K562 (cell line): ENCODE results near the gene RNF39. TPM values are rescaled to one million over a fixed set of nuclear protein-coding genes. Genes with fewer than 3 reads are reported as not detected.

Experiments
- ATAC-seq: fragments of 200-7000 bp; cut with Tn5 transposase; 3 replicates; pipeline ENCODE4 v1.9.1; 2020; ENCODE audit warnings: moderate library complexity
- BruUV-seq: library from RNA; stranded (reverse); fragments of 400-500 nt; replicated peaks from 2 replicates; lab custom pipeline; 2021; lab: Mats Ljungman, UMichigan
- CTCF ChIA-PET: fragments of 300-600 bp; formaldehyde crosslinking; extraction: SDS; loops from one replicate; lab custom pipeline; 2021; ENCODE audit warnings: low intra/inter-chr PET ratio; lab: Yijun Ruan, JAX
- POLR2A ChIA-PET: fragments of 300-600, 350-650 bp; sonication (Branson Sonifier 250); formaldehyde crosslinking; extraction: SDS; loops from one replicate; lab custom pipeline; 2021; ENCODE audit warnings: antibody characterized with exemption, inconsistent platforms; lab: Yijun Ruan, JAX
- DNase-seq, 4 experiments: peaks; one replicate each; pipeline versions ENCODE4 v3.0.0 to v3.0.0-alpha.2; 2011 to 2018; ENCODE audit warnings: low spot score in 3 of 4, mixed read lengths in 3 of 4; ENCODE audit errors: extremely low read depth in 1 of 4
- FAIRE-seq: peaks from 2 replicates; lab custom pipeline; 2011; peaks lifted over from hg19 to GRCh38; lab: Jason Lieb, UNC
- H2AFZ ChIP-seq: 2 replicates; pipeline ENCODE4 v1.6.0; 2011; ENCODE audit warnings: low read depth, low read length, control low read depth, inconsistent platforms
- H3K27ac ChIP-seq: fragments of 200-600 bp; 3 replicates; pipeline ENCODE4 v1.8.0; 2011; ENCODE audit warnings: low read depth, mild to moderate bottlenecking, control low read depth, inconsistent platforms, low read length, moderate library complexity, mixed read lengths; ENCODE audit errors: extremely low read depth
- H3K27me3 ChIP-seq, 2 experiments: fragments of 300-600 bp in 1 of 2; 2 replicates in 1 of 2; 3 replicates in 1 of 2; pipeline versions ENCODE4 v1.6.0 to v1.8.0; 2011; ENCODE audit warnings: inconsistent platforms in 2 of 2, low read length in 2 of 2, mild to moderate bottlenecking in 1 of 2, mixed read lengths in 1 of 2, moderate library complexity in 1 of 2; ENCODE audit not compliant: control insufficient read depth in 2 of 2, insufficient read depth in 2 of 2
- H3K36me3 ChIP-seq: fragments of 300-600 bp; 3 replicates; pipeline ENCODE4 v1.8.0; 2011; ENCODE audit warnings: mild to moderate bottlenecking, low read length, inconsistent platforms; ENCODE audit not compliant: control insufficient read depth, insufficient read depth
- H3K4me1 ChIP-seq, 2 experiments: fragments of 200-600 bp in 1 of 2; replicated peaks in 1 of 2; 2 replicates in 1 of 2; 3 replicates in 1 of 2; pipeline versions ENCODE4 v1.5.1 to v1.8.0; 2011; ENCODE audit warnings: inconsistent platforms in 2 of 2, low read length in 2 of 2, mild to moderate bottlenecking in 1 of 2, mixed read lengths in 1 of 2, moderate library complexity in 1 of 2; ENCODE audit not compliant: control insufficient read depth in 2 of 2, insufficient read depth in 2 of 2
- H3K4me2 ChIP-seq: 2 replicates; pipeline ENCODE4 v1.6.1; 2011; ENCODE audit warnings: low read length, control low read depth, inconsistent platforms, mixed read lengths; ENCODE audit not compliant: insufficient read depth
- H3K4me3 ChIP-seq: fragments of 200-600 bp; sonication (generic), shearing (Covaris generic); 2 replicates; pipeline ENCODE4 v1.5.1; 2016; ENCODE audit warnings: control low read depth, inconsistent platforms
- H3K79me2 ChIP-seq: fragments of 200-600 bp; 3 replicates; pipeline ENCODE4 v1.8.0; 2011; ENCODE audit warnings: low read length, inconsistent platforms; ENCODE audit not compliant: control insufficient read depth, insufficient read depth
- H3K9ac ChIP-seq, 2 experiments: 2 replicates each; pipeline versions ENCODE4 v1.6.0 to v1.6.1; 2011; ENCODE audit warnings: low read depth in 2 of 2, low read length in 2 of 2, control low read depth in 1 of 2, inconsistent platforms in 1 of 2, mild to moderate bottlenecking in 1 of 2, mixed read lengths in 1 of 2; ENCODE audit not compliant: insufficient read depth in 1 of 2
- H3K9me1 ChIP-seq: one replicate; pipeline ENCODE4 v1.6.0; 2011; ENCODE audit warnings: inconsistent platforms, mild to moderate bottlenecking, low read length, moderate library complexity; ENCODE audit not compliant: control insufficient read depth, insufficient read depth
- H3K9me3 ChIP-seq: replicated peaks from 2 replicates; pipeline ENCODE4 v1.5.1; 2011; ENCODE audit warnings: low read depth, low read length, inconsistent platforms; ENCODE audit not compliant: control insufficient read depth, insufficient read depth
- H4K20me1 ChIP-seq: replicated peaks from 2 replicates; pipeline ENCODE4 v1.6.1; 2011; ENCODE audit warnings: low read length, inconsistent platforms, mixed read lengths; ENCODE audit not compliant: control insufficient read depth, insufficient read depth
- POLR2G ChIP-seq: fragments of 200-400 bp; formaldehyde crosslinking; IDR thresholded peaks from 2 replicates; pipeline ENCODE4 v1.6.1; 2017; ENCODE audit warnings: low read depth, mild to moderate bottlenecking, antibody characterized with exemption, low read length, moderate library complexity
- RBFOX2 ChIP-seq: fragments of 200-400 bp; formaldehyde crosslinking; IDR thresholded peaks from 2 replicates; pipeline ENCODE4 v1.6.1; 2017; ENCODE audit warnings: low read depth, mild to moderate bottlenecking, low read length, moderate library complexity
- ZNF24 ChIP-seq: fragments of 450-650 bp; IDR thresholded peaks from 2 replicates; pipeline ENCODE4 v1.6.1; 2016
- WGBS: fragments of 100-300 bp; shearing (Covaris generic); methylation state at CpG from one replicate; pipeline ENCODE4 v1.1.6; 2016; ENCODE audit warnings: low coverage, mixed read lengths; ENCODE audit not compliant: insufficient coverage; ENCODE audit errors: missing lambda C conversion rate; 5-methylcytosine and 5-hydroxymethylcytosine counted together
- in situ Hi-C: fragments of 300-500 bp; cut with MboI; formaldehyde crosslinking; loops from 4 replicates; pipeline ENCODE4 v1.15.0; 2018; ENCODE audit warnings: inconsistent platforms, mixed read lengths
- intact Hi-C: fragments of 100-400 bp; cut with micrococcal nuclease; formaldehyde crosslinking; loops from 2 replicates; pipeline ENCODE4 v1.14.2; 2022
- polyA plus RNA-seq, 8 experiments: library from polyadenylated mRNA; depleted of rRNA in 4 of 8; stranded (reverse) in 5 of 8; unstranded in 3 of 8; fragments of >200 nt; fragmentation: Nextera tagmentation in 2 of 8; fragmentation: Illumina TruSeq in 1 of 8; extraction: Ambion mirVana in 2 of 8; extraction: Trizol in 1 of 8; gene quantifications; 2 replicates each; pipeline versions ENCODE4 v1.2.1 to v1.2.3, GENCODE V29; 2011 to 2014; ENCODE audit warnings: inconsistent platforms in 1 of 8, missing spikeins in 1 of 8
- total RNA-seq, 7 experiments: library from RNA; depleted of rRNA in 6 of 7; stranded (reverse); fragments of >200 nt in 6 of 7; fragmentation: Illumina TruSeq in 2 of 7; extraction: Trizol in 2 of 7; gene quantifications; 2 replicates each; pipeline versions ENCODE4 v1.2.1 to v1.2.3, GENCODE V29; 2011 to 2021; ENCODE audit warnings: low replicate concordance in 1 of 7
- TF ChIP-seq, protein P1 (sequence below): sonication (generic); formaldehyde crosslinking; IDR thresholded peaks from 2 replicates; pipeline ENCODE4 v1.8.1; 2023; ENCODE audit warnings: mild to moderate bottlenecking, missing genetic modification reagents

The RNF39 gene
- total and polyA plus RNA-seq, 9 of the 15 experiments (the other 6 are each of a cell fraction or from before 2014, with no cell fraction given) = not detected

DNA sequence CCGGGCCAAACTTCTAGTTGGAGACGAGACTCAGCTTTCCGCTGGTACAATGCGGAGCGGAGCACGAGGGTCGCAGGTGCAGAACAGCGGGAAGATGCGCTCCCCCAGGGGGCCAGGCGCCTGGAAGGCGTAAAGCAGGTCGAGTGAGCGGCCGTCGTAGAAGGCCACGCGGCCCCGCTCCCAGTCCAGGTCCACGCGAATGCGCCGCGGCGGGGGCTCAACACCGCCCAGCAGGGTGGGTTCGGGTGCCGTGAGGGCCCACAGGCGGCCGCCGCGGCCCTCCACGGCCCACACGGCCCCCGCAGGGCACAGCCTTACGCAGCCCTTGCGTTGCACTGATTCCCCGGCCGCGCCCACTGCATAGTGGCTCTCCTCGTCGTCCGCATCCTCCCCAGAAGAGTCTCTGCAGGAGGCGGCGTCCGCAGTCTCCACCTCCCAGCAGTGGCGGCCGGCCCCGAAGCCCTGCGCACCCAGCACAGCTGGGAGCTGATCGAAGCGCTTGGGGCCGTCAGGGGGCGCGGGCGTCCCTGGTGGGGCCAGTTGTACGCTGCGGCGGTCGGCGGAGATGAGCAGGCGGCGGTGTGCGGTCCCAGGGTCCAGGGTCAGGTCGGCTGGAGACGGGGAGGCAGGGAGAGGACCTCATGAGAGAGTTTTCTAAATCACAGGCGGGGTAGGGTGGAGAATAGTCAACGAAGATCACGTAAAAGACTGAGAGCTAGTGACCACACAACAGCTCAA, 4.3 kb downstream of the RNF39 start:
- BruUV-seq = no TSS peak
- H3K79me2 ChIP-seq = peaks cover 13% of the 10 kb centered on the region
- ATAC-seq (no peak), DNase-seq (no peak), FAIRE-seq (no peak)
- H3K36me3 ChIP-seq = peaks cover 8% of the 10 kb centered on the region; the same call in 2 of the 3 replicates
- intact Hi-C loops = no loop called here
- H3K4me3 ChIP-seq = no peak overlapping the region
- H3K4me2 ChIP-seq = no peak overlapping the region
- peaks cover 0 to 27% of the 10 kb centered on the region in 2 experiments; a peak in 2 of 5 replicates for H3K4me1 ChIP-seq
- 88% methylated on average over 50 of the region's 68 CpGs for WGBS
- TF ChIP-seq, protein P1, sequence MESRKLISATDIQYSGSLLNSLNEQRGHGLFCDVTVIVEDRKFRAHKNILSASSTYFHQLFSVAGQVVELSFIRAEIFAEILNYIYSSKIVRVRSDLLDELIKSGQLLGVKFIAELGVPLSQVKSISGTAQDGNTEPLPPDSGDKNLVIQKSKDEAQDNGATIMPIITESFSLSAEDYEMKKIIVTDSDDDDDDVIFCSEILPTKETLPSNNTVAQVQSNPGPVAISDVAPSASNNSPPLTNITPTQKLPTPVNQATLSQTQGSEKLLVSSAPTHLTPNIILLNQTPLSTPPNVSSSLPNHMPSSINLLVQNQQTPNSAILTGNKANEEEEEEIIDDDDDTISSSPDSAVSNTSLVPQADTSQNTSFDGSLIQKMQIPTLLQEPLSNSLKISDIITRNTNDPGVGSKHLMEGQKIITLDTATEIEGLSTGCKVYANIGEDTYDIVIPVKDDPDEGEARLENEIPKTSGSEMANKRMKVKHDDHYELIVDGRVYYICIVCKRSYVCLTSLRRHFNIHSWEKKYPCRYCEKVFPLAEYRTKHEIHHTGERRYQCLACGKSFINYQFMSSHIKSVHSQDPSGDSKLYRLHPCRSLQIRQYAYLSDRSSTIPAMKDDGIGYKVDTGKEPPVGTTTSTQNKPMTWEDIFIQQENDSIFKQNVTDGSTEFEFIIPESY (CRISPR knock-in tag) = peak; percentile 80
- no peak for TF ChIP-seq ZNF24
- peak; percentile 66 for TF ChIP-seq POLR2G
- TF ChIP-seq RBFOX2 = peak; percentile 57
- ChIA-PET CTCF (no interaction called here), POLR2A (interaction anchor here (2.2 kb wide), 1 partner anchor 10 kb away, joined by 10 read pairs; the partner anchor contains the start of gene POLR1H)
- no peak overlapping the region for H2AFZ ChIP-seq
- H4K20me1 ChIP-seq = 0 out of 2 replicates have a peak, but pooled peaks cover 4% of the 10 kb centered on the region
- no peak overlapping the region for H3K9ac ChIP-seq
- H3K27ac ChIP-seq = no peak overlapping the region
- no peaks in the 10 kb centered on the region for H3K9me1 ChIP-seq
- no peaks in the 10 kb centered on the region for H3K9me3 ChIP-seq
- peaks cover 21 to 29% of the 10 kb centered on the region in 2 experiments; a peak in 4 of 5 replicates for H3K27me3 ChIP-seq
- in situ Hi-C loops = no loop called here
